GM18502 (cell line): Measurements from ENCODE around the gene RPRD1B.
"Not testable (repeated sequence)": the region's sequence is repeated elsewhere in the genome, so short reads cannot be mapped to it uniquely, and the experiment has no call there.

ENCODE experiments used
- ATAC-seq: cut with Tn5 transposase; IDR thresholded peaks from one replicate; pipeline ENCODE4 v1.9.1; 2021; ENCODE audit warnings: mild to moderate bottlenecking; ENCODE audit not compliant: unreplicated experiment, poor library complexity

RPRD1B gene

DNA sequence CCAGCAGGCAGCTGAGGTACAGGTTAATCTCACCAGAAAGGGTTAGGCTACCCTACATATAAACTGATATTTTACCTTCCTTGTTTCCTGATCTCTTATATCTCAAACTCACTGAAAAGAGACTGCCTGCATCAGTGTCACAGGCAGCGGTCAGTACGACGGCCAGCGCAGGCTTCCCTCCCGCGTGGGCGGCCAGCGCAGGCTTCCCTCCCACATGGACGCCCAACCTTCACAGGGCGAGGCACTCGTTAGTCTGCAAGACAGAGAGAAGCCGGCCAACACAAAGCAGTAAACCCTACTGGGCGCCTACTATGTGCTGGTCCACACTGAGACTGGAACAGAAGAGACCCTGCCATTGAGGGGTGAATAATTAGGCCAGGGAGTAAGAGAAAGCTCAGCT, 33.3 kb upstream of the RPRD1B start:
- ATAC-seq = no peak

DNA sequence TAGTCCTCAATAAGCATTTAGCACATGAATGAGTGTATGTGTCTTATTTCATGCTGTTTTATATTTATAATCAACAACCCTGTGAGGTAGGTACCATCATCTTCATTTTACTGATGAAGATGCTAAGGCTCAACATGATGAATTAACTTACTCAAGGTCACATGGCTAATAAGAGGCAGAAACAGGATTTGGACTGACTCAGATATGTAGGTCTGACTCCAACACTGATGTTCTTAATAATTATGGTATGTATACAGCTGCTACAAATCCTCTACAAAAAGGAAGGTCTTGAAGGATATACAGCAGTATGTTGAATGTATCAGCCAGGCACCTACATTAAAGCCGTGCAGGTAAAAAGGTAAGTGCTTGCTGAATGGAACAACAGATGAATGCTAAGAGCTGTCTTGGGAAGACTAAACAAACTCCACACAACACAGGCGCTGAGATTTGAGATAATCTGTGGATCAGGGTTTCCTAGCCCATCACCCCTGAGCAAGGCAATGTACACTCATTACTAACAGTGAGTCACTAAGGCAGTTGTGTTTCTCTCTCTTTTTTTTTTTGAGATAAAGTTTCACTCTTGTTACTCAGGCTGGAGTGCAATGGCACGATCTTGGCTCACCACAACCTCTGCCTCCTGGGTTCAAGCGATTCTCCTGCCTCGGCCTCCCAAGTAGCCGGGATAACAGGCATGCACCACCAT, 32.2 kb upstream of the RPRD1B start:
- ATAC-seq = no peak

DNA sequence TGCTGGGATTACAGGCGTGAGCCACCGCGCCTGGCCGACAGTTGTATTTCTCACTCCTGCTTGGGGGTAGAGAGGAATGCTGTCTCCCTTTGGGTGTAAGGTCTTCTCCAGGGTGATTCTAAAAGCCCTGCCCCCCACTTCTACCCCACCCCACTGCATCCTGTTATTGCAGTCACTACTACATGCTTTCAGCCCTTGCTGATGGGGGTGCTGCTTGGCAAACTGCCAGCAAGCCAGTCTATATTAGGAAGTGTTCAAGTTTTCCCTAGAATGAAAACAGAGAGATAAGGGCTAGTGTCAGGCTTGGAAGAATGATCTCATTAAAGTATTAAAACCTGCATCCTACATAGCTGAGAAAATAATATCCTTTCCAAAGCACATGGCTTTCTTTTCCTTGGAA, 31.6 kb upstream of the RPRD1B start:
- no peak for ATAC-seq

DNA sequence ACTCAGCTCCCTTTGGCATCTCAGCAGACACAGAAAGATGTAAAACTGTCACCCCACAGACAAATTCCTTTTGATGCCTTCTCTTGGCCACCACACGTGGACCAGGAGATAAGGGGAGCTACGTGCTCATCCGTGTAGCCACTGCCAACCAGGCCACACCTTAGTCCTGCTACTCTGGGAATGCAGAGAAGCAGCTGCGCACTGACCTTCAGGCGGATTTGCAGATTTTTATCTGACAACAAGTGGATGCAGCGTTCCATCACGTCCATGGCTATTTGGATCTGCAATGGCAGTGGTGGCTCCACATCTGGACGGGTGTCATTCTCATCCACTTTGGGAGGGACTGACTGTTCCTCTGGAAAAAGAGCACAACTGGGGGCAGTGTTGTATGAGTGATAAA, 31.1 kb upstream of the RPRD1B start:
- ATAC-seq = no peak

DNA sequence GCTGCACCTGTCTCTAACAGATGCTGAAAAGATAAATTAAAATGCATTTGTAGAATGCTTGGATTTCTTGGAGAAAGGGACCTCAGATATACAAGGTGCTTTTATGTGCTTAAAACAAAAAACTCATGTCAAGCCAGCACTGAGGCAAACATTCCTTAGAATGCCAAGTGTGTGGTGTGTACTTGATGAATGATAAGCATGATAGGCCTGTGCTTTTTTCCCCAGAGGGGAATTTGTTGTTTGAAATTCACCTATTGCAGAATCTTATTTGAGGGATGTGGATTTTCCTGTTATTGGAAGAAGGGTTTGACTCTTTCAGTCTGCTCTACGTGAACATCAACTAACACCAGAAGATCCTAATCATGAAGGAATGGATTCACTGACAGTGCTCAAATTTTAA, 29.1 kb upstream of the RPRD1B start:
- no peak for ATAC-seq

DNA sequence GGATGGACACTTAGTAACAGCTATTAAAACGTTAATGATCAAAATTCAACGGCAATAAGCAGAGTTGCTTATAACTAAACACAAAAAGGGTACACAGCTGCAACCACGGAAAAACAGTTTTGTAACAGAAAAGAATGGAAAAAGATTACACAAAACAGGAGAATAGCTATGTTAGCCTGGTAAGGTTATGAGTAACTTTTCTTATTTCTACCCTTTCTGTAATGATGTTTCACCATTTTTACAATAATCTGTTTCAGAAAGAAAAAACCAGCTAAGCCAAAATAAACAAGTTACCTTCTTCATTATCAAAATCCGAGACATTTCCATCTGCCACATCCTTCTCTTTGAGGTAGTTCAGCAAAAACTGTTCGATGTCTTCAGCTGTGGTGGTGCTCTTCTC, 27.6 kb upstream of the RPRD1B start:
- ATAC-seq = no peak

DNA sequence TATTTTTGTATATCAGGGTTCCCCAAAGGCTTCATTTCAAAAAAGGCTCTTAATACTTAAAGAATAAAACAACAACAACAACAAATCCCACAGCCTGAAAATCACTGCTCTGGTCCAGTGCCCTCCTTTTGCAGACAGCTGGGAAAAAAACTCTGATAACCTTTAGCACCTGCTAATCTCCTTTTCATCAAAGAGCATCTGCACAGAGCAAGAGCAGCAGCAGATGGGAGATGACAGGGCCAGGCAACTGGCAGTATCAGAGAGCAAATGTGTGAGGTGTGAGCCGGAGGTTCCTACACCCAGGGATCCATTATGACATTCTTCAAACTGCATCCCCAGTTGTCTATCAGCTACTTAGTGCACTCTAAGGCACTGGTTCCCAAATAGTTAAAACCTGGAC, 26.0 kb upstream of the RPRD1B start:
- no peak for ATAC-seq

DNA sequence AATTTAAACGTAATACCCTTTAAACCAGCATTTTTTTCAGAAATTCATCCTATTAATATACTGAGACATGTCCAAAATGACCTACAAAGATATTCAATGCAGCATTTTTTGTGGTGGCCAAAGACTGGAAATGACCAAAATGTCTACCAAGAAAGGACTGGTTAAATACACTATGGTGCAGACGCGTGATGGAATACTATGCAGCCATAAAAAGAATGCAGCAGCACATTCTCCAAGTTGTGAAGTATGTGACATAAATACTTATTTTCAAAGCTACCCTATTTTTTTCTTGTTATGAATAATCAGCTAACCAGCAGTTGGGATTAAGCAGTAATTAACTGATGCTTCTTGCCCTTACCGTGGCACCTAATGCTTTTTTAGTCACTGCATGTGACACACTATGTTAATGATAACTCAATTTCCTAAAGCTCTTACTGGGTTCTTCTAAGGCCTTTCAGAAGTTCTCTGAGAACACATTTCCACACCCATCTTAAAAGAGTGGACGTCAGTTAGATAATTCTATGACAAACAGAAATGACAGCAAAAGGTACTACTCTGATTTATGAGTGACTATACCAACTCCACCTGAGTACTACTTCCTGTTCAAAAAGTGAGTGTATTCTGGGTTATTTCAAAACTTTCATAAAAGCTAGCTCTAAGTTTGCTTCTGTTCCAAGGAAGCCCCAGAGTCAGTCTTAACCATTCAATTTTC, 25.2 kb upstream of the RPRD1B start:
- ATAC-seq = no peak

DNA sequence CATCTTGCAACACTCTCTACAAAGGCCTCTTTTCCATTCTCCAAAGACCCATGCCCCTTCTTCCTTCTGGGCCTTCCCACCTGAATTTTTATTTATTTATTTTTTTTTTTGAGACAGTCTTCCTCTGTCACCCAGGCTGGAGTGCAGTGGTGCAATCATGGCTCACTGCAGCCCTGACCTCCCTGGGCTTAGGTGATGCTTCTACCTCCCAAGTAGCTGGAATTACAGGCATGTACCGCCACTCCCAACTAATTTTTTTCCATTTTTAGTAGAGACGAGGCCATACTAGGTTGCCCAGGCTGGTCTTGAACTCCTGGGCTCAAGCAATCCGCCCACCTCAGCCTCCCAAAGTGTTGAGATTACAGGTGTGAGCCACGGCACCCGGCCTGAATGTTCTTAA, 24.1 kb upstream of the RPRD1B start:
- not testable (repeated sequence) for ATAC-seq

DNA sequence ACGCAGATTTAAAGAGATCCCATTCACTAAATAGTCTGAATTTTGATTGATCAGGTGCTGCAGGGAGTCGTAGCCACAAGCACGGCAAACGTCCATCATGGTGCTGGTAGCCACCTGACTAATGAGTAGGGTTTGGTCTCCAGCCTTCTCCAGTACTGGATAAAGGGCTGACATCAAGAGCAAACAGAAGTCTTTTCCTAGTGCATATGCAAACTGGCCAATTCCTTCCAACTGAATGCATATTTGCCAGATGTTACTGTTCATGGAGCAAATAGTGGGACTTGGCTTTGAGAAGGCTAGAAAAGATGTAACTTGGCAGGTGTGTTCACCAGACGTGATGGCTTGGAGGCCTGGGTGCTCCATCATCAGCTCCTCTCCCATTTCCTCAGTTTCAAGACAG, 21.9 kb upstream of the RPRD1B start:
- no peak for ATAC-seq

DNA sequence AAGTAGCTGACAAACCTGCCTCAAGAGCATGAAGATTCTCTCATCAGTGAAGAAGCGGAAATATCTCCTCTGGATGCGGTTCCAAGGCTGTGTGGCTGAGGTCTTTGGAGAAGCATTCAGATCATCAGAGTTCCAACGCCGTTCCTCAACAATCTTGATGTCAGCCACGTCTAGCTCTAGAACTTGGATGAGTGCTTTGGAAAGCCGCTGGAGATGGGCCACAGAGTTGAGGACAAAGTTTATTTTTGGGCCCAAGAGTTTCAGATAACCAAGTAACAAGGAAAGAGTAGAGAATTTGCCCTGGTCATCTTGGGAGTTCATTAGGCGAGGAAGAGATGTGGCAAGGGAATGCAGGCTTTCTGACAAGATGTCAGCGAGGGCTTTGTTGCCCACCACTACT, 21.2 kb upstream of the RPRD1B start:
- no peak for ATAC-seq

DNA sequence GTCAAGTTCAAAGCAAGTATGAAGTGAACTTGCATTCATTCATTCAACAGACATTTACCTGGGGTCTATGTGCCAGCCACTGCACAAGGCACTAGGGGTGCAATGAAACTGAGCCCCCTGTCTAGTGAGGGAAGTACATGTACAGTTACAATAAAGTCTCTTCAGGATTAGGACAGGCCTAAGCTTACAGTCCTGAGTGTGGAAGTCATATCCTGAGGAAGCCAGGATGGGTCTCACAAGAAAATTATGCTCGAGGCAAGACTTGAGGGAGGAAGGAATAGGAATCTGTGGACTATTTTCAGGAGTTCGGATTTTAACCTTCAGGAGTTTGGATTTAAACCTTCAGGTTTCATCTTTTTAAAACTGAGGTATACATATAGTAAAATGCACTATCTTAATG, 19.7 kb upstream of the RPRD1B start:
- ATAC-seq = no peak

DNA sequence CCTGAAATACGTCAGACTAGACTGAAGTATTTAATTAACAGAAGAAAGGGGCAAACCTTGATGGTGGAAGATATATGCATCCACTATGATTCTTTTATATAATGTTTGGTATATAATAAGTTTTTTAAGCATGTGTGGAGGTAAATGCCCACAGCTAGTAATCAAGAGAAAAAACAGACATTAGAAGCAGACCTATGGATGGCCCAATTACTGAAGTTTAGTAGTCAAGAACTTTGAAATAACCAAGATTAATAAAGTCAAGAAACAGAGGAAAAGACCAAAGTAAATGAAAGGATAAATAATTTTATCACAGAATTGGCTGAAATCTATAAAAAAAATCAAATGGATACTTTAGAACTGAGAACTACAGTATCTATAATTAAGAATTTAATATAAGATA, 15.6 kb upstream of the RPRD1B start:
- no peak for ATAC-seq

DNA sequence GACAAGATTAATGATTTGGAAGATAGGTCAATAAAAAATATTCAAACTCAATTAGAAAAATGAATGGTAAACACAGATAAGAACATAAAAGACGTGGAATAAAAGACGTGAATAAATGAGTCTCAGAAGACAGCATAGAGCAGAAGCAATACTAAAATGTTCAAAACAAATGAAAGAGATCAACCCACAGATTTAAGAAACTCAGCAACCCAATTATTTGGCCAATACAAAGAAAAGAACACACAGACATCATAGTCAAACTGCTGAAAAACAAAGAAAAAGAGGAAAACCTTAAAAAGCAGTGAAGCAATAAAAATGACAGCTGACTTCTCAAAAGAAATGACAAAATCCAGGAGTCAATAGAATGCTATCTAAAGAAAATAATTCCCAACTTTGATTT, 15.2 kb upstream of the RPRD1B start:
- ATAC-seq = no peak

DNA sequence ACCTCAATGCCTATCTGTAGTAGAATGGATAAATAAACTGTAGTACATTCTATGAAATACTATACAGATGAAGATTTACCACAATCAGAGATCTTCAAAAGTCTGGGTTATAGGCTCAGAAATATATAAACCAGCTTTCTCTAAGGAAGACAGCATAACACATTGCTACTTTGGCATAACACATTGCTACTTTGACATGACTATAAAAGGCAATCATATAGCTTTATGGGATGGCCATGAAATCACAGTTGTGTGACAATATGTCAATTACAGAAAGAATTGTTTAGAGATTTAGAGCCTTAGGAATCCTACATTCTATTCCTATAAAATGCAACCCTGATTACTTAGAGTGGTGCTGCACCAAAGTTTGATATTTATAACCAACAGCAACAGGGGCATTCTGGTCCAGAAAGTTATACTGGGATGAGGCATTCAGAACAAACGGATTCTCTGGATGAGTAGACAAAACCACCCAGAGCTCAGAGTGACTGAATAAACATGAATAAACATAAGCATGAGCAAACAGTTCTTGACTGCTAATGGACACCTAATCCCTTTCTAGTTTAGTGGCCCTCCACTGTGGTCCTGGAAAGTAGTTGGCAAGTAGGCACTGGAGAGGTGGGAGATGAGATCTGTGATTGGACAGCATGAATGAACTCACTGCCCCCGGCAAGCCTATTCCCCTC, 12.3 kb upstream of the RPRD1B start:
- no peak for ATAC-seq

DNA sequence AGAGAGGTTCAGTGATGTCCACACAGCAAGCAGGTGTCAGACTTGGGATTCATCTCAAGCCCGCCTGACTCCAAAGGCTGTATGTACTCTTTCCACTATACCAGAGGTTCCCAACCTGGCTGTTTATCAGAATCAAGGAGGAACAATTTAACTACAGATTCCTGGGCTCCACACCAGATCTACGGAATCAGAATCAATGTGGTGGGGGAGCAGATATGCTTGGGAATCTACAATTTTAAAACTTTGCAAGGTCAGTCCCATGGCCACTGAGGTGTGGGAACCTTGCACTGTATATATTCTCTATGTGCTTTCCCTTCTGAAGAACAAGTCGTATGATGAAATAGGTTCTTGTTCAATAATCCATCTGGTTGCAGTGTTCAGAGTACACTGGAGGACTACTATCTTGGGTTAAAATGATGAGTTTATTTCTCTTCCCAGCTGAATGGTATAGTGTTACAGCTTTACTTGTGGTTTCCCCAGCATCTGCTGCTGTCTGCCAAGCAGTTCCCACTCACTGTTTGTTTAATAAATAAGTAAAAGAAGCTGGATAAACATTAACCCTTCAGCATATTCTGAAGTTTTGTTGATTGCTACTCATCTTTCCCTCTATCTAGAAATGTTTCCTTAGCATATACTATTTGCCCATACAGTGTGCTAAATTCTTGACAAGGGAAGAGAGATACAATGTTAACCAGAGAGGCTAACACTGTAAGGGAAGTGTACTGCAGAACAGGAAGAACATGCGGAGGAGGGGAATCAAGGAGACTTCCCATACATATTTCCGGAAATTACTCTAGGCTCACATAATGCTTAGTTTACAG, 10.2 kb upstream of the RPRD1B start:
- ATAC-seq = no peak

DNA sequence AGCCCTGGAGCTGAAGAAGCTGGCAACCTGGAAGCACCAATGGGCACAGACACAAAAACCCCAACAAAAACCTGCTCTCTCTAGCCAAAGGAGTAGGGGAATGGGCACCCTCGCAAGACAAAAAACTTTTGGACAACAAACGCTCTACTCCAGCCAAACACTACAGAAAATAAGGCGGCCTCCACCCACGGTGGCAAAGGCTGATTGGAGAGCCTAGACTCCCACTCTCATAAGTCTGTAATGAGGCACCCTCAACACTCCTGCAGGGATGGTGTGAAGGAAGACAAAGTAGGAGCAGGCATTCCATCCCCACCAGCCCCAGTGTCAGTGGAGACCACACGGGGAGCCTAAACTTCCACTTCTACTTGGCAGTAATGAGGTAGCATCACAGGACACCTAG, 9.1 kb upstream of the RPRD1B start:
- ATAC-seq = no peak

DNA sequence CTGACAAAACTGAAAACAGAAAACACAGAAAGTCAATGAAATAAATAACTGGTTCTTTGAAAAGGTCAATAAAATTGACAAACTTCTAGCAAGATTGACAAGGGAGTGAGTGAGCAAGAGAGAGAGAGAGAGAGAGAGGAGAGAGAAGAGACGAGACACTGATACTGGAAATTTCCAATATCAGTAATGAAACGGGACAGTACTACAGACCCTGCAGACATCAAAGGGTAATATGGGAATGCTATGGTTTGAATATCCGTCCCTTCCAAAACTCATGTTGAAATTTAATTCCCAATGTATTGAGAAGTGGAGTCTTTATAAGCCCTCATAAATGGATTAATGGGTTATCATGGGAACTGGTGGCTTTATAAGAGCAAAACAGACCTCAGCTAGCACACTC, 4.1 kb upstream of the RPRD1B start:
- no peak for ATAC-seq

DNA sequence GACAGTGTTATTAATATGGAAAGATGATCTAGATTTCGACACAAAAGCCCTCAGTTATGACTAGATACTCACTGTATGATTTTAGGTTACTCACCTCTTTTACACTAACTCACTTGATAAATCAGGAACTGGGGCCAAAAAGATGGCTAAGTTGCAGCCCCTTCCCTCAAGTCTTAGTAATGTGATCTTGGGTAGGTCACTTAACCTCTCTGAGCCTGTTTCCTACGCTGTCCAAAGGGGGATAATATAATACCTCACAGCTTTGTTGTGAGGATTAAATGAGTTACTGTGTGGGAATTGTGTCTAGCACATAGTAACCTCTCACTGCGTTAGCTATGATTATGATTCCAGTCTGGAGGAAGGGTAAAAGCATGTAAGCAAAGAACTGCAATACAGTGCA, 1.6 kb upstream of the RPRD1B start:
- ATAC-seq = no peak

DNA sequence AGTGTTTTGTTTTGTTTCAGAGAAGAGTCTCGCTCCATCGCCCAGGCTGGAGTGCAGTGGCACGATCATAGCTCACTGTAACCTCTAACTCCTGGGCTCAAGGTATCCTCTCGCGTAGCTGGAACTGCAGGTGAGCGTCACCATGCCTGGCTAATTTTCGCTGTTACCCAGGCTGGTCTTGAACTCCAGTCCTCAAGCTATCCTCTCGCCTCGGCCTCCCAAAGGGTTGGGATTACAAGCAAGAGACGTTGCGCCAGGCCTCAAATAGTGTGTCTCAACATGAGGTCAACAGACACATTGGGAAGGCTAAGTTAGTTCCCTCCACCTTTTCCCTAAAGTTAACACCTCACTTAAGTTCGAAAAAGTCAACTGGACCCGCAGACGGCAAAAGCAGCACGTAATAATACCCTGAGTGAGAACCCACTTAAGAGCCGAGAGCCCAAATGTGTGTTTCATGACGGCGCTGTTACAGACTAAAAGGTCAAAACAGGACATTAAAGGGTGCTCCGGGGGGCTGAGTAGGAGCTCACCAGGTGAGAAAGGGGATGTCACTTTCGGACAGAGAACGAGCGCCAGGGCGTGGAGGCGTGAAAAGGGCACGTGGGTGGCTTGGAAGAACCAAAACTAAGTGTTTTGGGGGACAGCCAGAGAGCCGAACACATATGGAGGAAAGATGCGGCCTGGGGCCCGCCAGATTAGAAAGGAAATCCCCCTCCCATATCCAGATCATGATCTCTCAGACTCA, 789 bp upstream of the RPRD1B start:
- ATAC-seq = peak; percentile 47
